ENCODE data around the gene ZNF324.
"Not testable (repeated sequence)": the region's sequence is repeated elsewhere in the genome, so short reads cannot be mapped to it uniquely, and the experiment has no call there.

ZNF324 gene

GRCh38 chr19:58507602-58508223 lies 40.8 kb downstream of the ZNF324 start:
- DNase-seq, result not testable (repeated sequence)

GRCh38 chr19:58509731-58510083 lies 42.8 kb downstream of the ZNF324 start:
- DNase-seq, result no peak

GRCh38 chr19:58510084-58510862 lies 43.4 kb downstream of the ZNF324 start:
- no peak for DNase-seq

- no peak for DNase-seq
Measured at GRCh38 chr19:58511353-58512208, 44.7 kb downstream of the ZNF324 start, which contains the start of gene SLC27A5. SLC27A5 (minus strand) TSS chr19:58511992; CDS start chr19:58511955, 37 bp downstream.

- DNase-seq, result no peak
Measured at GRCh38 chr19:58513213-58513693, 46.4 kb downstream of the ZNF324 start.

- peak; percentile 88 for DNase-seq
Measured at GRCh38 chr19:58513694-58514563, 47.0 kb downstream of the ZNF324 start.

- DNase-seq, result no peak
Measured at GRCh38 chr19:58514564-58515022, 47.7 kb downstream of the ZNF324 start.

GRCh38 chr19:58515259-58515658 lies 48.4 kb downstream of the ZNF324 start:
- no peak for DNase-seq

- no peak for DNase-seq
Measured at GRCh38 chr19:58516246-58516836, 49.5 kb downstream of the ZNF324 start.

GRCh38 chr19:58516964-58517833 lies 50.3 kb downstream of the ZNF324 start:
- no peak for DNase-seq

GRCh38 chr19:58518256-58519086 lies 51.6 kb downstream of the ZNF324 start:
- DNase-seq, result no peak

- peak; percentile 84 for DNase-seq
Measured at GRCh38 chr19:58519087-58519354, 52.1 kb downstream of the ZNF324 start.

- DNase-seq, result peak; percentile 98
Measured at GRCh38 chr19:58519355-58520256, 52.7 kb downstream of the ZNF324 start, which contains the start of gene ZBTB45. ZBTB45 (minus strand) TSS chr19:58519810; CDS start chr19:58517673, 2,137 bp downstream.

- no peak for DNase-seq
Measured at GRCh38 chr19:58520257-58520599, 53.3 kb downstream of the ZNF324 start.

- DNase-seq, result no peak
Measured at GRCh38 chr19:58521651-58522050, 54.8 kb downstream of the ZNF324 start.

GRCh38 chr19:58522709-58523108 lies 55.8 kb downstream of the ZNF324 start:
- DNase-seq, result no peak
